GM18517 (cell line): ENCODE data around the gene ANTXR2.

Experiments
- ATAC-seq: cut with Tn5 transposase; IDR thresholded peaks from one replicate; pipeline ENCODE4 v1.9.1; 2021; ENCODE audit warnings: mild to moderate bottlenecking, moderate library complexity; ENCODE audit not compliant: unreplicated experiment

The ANTXR2 gene

DNA sequence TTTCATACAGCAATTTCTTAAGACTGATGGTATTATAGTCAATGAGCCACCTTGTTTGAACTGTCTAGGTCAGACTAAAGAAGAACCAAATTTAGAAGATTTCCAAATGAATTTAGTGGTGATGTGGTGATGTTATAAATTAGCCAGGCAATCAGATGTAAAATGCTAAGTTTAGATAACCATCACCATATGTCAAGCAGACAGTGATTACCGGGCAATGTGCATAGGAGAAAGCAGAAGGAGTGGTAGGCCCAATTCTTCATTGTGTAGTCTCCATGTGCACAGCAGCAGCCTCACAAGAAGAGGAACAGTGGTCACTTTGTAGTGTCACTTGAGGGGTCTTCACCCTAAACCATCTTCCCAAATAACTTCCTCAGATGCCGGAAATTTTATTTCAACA is 198.8 kb downstream of the ANTXR2 start:
- no peak for ATAC-seq

DNA sequence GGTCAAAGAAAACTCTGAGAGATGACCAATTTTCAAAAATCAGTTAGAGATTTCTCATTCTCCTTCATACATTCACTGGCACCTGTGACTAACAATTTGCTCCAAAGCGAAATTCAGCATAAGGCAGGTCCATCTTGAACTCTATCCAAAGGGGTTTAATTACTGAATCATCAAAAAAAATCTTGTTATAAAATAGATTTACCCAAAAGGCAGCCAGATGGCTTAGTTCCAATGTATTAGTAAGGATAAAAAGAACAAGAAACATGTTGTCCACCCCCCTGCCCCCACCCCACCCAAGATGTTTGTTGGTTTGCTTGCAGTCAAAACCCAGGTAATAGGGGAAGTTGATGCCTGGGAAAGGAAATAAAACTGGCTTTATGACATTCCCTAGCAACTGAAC is 200.3 kb downstream of the ANTXR2 start:
- ATAC-seq: no peak

DNA sequence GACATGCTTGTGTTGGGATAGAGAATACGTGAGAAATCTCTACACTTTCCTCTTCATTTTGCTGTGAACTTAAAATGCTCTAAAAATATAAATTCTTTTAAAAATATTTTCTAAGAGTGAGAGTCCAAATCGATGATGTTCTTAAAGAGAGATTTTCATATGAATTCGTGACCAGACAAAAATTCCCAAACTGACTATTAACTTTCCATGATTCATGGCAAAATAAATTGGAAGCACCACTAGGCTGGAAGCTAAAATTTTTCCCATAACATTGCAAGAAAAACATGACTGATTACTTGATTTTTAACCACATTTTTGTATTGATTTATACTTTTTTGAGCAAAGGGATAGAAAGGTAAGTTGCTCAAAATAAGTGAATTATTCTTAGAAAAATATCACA is 201.1 kb downstream of the ANTXR2 start:
- ATAC-seq: no peak

DNA sequence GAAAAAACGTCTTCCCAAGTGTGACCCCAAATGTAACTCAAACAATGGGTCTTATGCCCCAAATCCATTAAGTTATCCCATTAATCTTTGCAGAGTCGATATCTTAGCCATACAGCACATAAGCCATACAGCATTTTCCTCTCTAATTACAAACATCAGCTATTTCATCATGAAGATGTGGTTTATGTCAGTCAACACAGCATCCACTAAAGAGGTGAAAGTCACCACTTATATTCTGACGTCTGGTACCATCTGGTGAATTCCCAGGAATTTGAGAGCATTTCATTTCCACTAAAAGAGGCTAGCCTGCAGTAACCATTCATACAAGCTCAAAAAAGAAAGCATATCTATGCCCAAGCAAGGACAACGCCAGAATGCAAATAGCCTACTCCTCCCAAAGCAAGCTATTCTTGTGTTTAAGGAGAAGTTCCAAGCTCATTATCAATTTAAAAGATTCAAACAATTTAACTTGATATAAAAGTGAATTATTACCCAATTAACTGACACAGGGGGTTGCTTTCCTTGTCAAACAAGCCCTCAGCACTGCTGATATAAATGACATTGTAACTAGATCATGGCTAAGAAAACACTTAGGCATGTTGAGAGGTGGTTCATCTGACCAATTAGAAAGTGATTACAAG is 203.3 kb downstream of the ANTXR2 start:
- no peak for ATAC-seq

- ATAC-seq: no peak
Measured at GRCh38 chr4:79865201-79865597, 207.8 kb downstream of the ANTXR2 start.

DNA sequence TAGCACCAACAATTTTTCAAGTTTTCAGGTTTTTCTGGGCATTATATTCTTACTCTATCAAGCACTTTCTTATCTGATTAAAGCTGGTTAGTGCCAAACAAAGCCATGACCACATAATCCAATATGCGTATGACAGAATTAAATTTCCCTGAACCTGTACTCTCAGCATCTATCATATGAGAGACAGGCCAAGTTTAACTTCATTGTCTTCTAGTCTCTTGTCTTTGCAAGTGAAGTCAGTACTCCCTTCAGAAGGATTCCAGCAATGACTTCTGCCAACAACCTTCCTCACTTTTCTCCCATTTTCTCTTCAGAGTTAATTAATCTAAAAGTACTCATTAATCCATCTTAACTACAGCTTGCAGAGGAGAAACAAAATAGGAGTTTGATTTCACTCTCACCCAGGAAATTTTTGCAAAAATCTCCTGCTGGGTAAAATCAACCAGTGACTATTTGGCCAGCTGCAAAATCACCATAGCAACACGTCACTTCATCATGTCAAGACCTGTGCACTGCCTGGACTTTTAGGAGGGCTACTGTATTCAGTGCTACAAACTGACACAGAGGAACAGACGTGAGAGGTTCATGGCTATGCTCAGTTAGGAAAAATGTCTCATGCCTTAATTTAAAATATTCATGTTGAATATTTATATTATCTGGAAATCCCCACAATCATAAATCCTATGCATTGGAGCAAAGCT is 208.4 kb downstream of the ANTXR2 start:
- no peak for ATAC-seq

- no peak for ATAC-seq
Measured at GRCh38 chr4:79863333-79863732, 209.7 kb downstream of the ANTXR2 start.

GRCh38 chr4:79862821-79863220 is 210.2 kb downstream of the ANTXR2 start:
- ATAC-seq: no peak

DNA sequence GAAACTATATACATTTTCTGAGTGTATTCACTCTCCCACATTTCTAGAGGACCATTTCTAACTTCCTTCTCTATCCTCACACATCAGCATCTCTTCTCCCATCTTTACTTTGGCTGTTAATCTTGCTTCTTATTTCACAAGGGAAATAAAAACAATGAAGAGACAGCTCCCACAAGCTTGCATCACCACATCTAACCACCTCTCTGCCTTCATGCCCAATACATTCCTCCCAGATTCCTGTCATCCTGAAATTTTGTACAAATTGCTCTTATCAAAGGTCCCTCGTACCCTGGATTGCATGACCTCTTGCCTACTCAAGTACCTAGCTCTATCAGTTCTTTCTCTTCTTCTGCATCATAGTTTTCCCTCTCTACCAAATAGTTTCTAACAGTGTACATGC is 215.2 kb downstream of the ANTXR2 start:
- no peak for ATAC-seq

GRCh38 chr4:79856196-79856595 is 216.8 kb downstream of the ANTXR2 start:
- ATAC-seq: no peak

DNA sequence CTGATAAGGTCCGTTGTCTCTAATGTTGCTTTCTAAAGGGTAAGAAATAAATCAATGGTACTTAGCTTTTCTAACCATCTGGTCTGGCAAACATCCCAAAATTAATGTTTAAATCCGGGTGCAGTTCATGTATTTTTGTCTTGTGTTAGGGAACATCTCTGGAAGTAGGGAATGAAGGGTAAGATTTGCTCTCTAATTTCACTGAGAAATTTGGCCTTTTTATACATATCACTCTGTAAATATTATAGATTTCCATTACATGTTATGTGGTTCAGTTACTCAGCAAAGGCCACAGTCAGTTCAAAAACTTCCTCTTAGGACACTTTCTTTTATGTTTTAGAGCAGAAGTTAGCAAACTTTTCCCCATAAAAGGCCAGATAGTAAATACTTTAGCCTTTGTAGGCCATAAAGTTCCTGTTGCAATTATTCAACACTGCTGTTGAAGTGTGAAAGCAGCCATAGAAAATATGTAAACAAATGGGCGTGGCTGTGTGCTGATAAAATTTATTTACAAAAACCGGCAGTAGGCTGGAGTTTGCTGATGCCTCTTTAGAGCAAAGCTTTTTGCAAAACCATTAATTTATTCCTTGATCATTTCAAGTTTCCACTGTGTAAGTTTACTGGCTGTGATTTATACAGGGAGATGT is 218.1 kb downstream of the ANTXR2 start:
- ATAC-seq: no peak

GRCh38 chr4:79852305-79852730 is 220.7 kb downstream of the ANTXR2 start:
- no peak for ATAC-seq

DNA sequence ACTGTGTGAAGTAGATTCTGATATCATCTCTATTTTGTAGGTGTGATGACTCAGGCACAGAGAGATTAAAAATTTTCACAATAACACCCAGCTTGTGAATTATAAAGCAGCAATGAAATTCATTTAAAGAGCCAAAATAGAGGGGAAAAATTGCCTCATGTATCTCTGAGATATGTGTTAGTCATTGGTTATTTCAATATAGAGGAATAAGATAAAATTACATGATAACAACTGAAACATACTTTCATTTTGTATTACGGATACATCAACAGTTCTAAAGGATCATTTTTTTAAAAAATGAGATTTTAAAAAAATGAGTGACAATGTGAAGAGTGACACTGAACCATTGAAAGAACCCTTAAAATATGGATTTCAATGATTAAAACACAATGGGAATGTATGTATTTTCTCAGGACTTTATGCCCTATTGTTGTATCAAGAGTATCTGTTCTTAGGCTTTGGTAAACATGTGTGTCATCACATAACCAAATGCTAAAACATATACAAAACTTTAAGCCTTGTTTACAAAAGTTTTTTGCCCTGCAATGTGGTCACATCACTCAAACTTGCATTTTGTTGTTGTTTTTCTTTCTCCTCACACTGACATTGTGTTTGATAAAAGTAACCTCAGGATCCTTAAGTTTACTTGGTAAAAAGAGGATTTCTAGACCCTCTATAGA is 221.3 kb downstream of the ANTXR2 start:
- ATAC-seq: no peak
